Left cardiac atrium (tissue), 4 donors: ENCODE results near the gene MAF. TPM values are rescaled to one million over a fixed set of nuclear protein-coding genes. Genes with fewer than 3 reads are reported as not detected.

Source experiments
- ATAC-seq, 2 donors: fragments of 200-7000 bp; cut with Tn5 transposase; one replicate each; pipeline ENCODE4 v1.9.1; 2020; ENCODE audit warnings: mild to moderate bottlenecking in 2 of 2, moderate library complexity in 2 of 2
- DNase-seq: peaks from one replicate; pipeline ENCODE4 v3.0.0-alpha.2; 2020
- intact Hi-C, 2 donors: fragments of 100-400 bp; cut with DNase I; formaldehyde crosslinking; loops; one replicate each; pipeline versions ENCODE4 v1.14.1 to v1.15.1; 2022 to 2023
- total RNA-seq, 2 donors: library from RNA; stranded (reverse); fragmentation: NEBNext Ultra II Directional; extraction: Animal tissue kit (Norgen Biotek cat#: 25700); gene quantifications; one replicate each; pipeline ENCODE4 v1.2.1, GENCODE V29; 2021
- donor health status: DM: no; HTN: yes; CAD: no.
- donor health status: DM: no; HTN: yes; CAD: no; lungs with severe emphysema.
- donor health status: DM: yes; HTN: yes; CAD: no.
- donor health status: Dilated cardiomyopathy.

MAF gene
- total RNA-seq, 2 donors from 2014 or later = 19.5 to 38.5 TPM

DNA sequence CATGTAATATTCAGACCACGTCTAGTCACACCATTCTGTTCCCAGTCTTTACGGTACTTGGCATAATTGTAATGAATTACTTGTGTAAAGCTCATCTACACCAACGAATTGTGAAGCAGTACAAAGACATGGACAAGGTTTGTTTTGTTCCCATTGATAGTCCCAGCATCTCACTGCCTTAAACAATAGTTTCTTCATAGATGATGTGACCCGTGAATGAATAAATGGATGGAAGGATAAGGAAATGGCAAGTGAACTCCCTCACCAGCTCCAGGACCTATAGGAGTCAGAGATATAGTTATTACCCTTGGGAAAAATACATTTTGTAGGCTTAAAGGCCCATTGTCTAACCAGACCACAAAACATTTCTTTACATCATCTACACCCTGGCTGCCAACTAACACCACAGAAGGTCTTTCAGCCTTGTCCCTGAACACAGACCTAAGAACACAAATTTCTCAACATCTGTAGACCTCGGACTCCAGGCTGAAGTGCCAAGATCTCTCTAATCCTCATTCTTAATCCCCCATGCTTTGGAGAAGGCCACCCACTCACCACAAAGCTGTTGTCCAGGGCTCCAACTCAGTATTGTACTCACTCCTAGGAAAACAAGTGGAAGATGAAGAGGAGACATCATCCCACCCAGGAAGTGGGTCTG is 38.2 kb downstream of the MAF start:
- ATAC-seq (peak in 1 of 2 donors; percentile 33), DNase-seq (no peak)
- intact Hi-C loops = no loop called here

DNA sequence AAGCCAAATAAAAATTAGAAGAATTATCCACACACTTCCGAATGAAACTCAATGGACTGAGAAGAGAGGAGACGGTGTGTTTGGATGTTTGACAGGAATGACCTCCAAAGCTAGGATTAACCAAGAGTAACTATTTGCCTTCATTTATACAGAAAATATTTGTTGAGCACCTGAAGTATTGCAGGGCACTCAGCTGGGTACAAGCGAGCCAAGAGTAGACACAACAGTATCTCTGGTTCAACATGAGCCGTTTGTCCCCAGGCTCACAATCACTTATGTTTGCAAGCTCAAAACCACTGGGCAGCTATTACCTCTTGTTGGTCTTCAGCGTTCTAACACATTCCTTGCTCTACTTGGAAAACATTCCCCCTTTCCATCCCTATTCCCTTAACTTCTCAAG is 38.8 kb downstream of the MAF start:
- no peak for ATAC-seq
- intact Hi-C loops = no loop called here
- no peak for DNase-seq

DNA sequence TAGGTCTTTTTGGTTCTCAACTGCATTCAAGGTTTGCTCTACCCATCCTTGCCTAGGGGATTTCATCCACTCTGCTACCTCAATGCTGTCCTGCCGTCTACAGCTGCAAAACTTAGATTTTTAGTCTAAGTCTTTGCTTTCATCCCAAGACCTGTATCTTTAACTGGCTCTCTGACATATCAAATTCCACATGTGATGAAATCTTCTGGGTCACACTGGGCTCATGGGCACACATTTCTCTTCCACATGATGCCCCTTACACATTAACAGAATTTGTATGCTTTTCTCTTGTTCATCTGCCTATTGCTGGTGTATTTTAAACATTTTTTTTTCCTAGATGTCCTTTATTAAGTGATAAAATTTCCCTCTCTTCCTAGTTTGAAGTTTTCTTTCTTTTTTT is 39.6 kb downstream of the MAF start:
- no peak for DNase-seq
- intact Hi-C loops = no loop called here
- no peak for ATAC-seq

DNA sequence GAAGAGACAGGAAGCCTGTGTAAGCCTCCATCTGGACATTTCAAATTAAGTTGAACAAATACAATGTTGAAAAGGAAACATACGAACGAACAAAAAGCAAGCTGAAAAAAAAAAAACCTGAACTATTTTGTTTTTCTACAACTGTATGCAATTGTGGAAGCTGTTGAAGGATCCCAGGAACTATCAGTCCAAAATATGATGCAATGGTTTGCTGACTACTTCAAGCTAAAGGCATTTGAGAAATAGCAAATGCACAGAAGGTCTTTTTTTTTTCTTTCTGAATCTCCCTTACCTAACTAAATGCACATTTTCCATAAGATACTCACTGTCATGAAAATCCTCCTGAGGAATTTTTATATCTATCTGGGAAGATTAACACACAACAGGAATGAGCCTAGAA is 40.2 kb downstream of the MAF start:
- intact Hi-C loops = no loop called here
- ATAC-seq = no peak
- no peak for DNase-seq

DNA sequence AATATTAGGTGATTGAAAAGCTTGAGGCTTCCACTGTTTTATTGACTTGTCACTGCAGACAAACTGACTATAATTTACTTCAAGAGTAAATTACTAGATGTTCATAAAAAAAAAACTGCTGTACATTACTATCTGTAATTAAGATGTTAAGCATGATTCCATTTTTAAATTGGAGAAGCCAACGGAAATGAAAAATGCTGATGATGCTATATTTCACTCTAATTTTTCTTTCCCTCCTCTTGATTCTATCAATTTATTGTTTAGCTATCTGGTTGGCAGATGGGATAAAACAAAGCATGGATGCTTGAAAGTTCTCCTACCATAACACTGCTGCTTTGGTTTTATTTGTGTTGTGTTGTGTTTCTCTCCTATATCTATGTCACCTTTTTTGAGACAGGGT is 41.0 kb downstream of the MAF start:
- ATAC-seq (no peak), DNase-seq (no peak)
- intact Hi-C loops = no loop called here

DNA sequence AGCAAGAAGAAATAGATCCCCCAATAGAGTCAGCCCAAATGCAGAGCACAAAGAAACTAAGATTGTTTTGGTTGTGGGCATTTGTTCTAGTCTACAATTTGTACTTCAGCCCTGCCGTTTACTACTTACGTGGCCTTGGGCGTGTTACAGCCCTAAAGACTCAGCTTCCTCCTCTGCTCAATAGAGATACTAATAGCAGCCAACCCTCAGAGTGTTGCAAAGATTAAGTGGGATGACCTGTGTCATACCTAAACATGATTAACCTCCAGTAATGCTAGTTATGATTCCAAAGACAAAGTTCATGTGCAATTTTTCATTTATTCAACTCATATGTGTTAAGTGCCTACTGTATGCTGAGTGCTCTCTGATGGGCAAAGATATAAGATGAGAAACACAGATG is 43.1 kb downstream of the MAF start:
- DNase-seq = no peak
- ATAC-seq = no peak
- intact Hi-C loops = no loop called here

DNA sequence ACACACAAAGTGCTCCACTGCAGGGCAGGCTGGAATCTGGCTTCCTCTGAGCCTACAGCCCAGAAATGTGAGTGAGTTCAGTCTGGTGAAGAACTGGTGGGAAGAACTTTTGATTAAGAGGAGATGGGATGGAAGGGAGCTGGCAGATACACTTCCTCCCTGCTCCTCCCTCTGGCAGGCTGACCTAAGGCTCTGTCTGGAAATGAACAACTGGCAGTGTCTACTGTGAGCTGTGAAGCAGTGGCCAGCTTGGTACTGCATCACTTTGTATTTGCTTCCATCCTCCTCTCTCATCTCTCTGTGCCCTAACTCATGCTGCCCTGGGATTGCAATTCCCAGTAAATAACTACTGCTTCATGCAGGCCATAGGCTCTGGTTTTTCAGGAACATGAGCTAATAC is 45.6 kb downstream of the MAF start:
- DNase-seq = no peak
- ATAC-seq = no peak
- intact Hi-C loops = no loop called here

DNA sequence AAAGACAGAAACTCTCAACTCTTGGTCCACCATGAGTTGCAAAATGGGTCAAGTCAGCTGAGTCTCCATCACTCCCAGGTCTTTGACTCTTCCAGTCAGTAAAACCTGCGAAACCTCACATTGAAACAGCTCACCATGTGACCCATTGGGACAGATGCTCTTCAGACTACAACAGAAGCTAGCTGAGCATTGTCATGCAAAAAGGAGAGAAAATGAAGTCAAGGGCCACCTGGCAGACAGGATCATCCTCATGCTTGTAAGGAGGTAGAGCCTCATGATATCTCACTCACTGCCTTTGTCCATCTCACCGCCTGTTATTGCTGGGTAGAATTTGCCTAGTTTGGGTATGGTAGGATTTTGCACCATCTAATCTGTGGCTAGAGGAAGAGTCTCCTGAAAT is 50.2 kb downstream of the MAF start:
- ATAC-seq (no peak), DNase-seq (no peak)
- intact Hi-C loops = no loop called here

DNA sequence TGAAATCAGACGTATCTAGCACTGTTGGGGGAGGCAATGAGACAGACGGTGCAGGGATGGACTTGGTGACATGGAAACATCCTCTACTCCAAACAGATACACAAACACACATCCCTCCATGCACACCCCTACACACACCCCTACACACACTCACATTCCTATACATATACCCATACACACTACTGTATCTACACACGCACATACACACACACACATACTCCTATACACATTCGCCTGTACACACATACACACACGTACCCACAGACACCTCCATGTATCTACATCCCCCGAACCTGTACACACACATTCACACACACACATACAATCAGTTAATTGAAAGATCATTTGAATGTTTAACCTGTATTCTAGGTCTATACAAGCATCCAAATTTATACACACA is 53.5 kb downstream of the MAF start:
- ATAC-seq = no peak
- DNase-seq = no peak
- intact Hi-C loops = no loop called here
